K562 (cell line): ENCODE measurements around the gene ARV1. TPM values are rescaled to one million over a fixed set of nuclear protein-coding genes. Genes with fewer than 3 reads are reported as not detected.

Experiments used
- ATAC-seq: fragments of 200-7000 bp; cut with Tn5 transposase; 3 replicates; pipeline ENCODE4 v1.9.1; 2020; ENCODE audit warnings: moderate library complexity
- BruUV-seq: library from RNA; stranded (reverse); fragments of 400-500 nt; replicated peaks from 2 replicates; lab custom pipeline; 2021; lab: Mats Ljungman, UMichigan
- CTCF ChIA-PET: fragments of 300-600 bp; formaldehyde crosslinking; extraction: SDS; loops from one replicate; lab custom pipeline; 2021; ENCODE audit warnings: low intra/inter-chr PET ratio; lab: Yijun Ruan, JAX
- POLR2A ChIA-PET: fragments of 300-600, 350-650 bp; sonication (Branson Sonifier 250); formaldehyde crosslinking; extraction: SDS; loops from one replicate; lab custom pipeline; 2021; ENCODE audit warnings: antibody characterized with exemption, inconsistent platforms; lab: Yijun Ruan, JAX
- DNase-seq, 4 experiments: peaks; one replicate each; pipeline versions ENCODE4 v3.0.0 to v3.0.0-alpha.2; 2011 to 2018; ENCODE audit warnings: low spot score in 3 of 4, mixed read lengths in 3 of 4; ENCODE audit errors: extremely low read depth in 1 of 4
- FAIRE-seq: peaks from 2 replicates; lab custom pipeline; 2011; peaks lifted over from hg19 to GRCh38; lab: Jason Lieb, UNC
- H2AFZ ChIP-seq: 2 replicates; pipeline ENCODE4 v1.6.0; 2011; ENCODE audit warnings: low read depth, low read length, control low read depth, inconsistent platforms
- H3K27ac ChIP-seq: fragments of 200-600 bp; 3 replicates; pipeline ENCODE4 v1.8.0; 2011; ENCODE audit warnings: low read depth, mild to moderate bottlenecking, control low read depth, inconsistent platforms, low read length, moderate library complexity, mixed read lengths; ENCODE audit errors: extremely low read depth
- H3K27me3 ChIP-seq, 2 experiments: fragments of 300-600 bp in 1 of 2; 2 replicates in 1 of 2; 3 replicates in 1 of 2; pipeline versions ENCODE4 v1.6.0 to v1.8.0; 2011; ENCODE audit warnings: inconsistent platforms in 2 of 2, low read length in 2 of 2, mild to moderate bottlenecking in 1 of 2, mixed read lengths in 1 of 2, moderate library complexity in 1 of 2; ENCODE audit not compliant: control insufficient read depth in 2 of 2, insufficient read depth in 2 of 2
- H3K36me3 ChIP-seq: fragments of 300-600 bp; 3 replicates; pipeline ENCODE4 v1.8.0; 2011; ENCODE audit warnings: mild to moderate bottlenecking, low read length, inconsistent platforms; ENCODE audit not compliant: control insufficient read depth, insufficient read depth
- H3K4me1 ChIP-seq, 2 experiments: fragments of 200-600 bp in 1 of 2; replicated peaks in 1 of 2; 2 replicates in 1 of 2; 3 replicates in 1 of 2; pipeline versions ENCODE4 v1.5.1 to v1.8.0; 2011; ENCODE audit warnings: inconsistent platforms in 2 of 2, low read length in 2 of 2, mild to moderate bottlenecking in 1 of 2, mixed read lengths in 1 of 2, moderate library complexity in 1 of 2; ENCODE audit not compliant: control insufficient read depth in 2 of 2, insufficient read depth in 2 of 2
- H3K4me2 ChIP-seq: 2 replicates; pipeline ENCODE4 v1.6.1; 2011; ENCODE audit warnings: low read length, control low read depth, inconsistent platforms, mixed read lengths; ENCODE audit not compliant: insufficient read depth
- H3K4me3 ChIP-seq: fragments of 200-600 bp; sonication (generic), shearing (Covaris generic); 2 replicates; pipeline ENCODE4 v1.5.1; 2016; ENCODE audit warnings: control low read depth, inconsistent platforms
- H3K79me2 ChIP-seq: fragments of 200-600 bp; 3 replicates; pipeline ENCODE4 v1.8.0; 2011; ENCODE audit warnings: low read length, inconsistent platforms; ENCODE audit not compliant: control insufficient read depth, insufficient read depth
- H3K9ac ChIP-seq, 2 experiments: 2 replicates each; pipeline versions ENCODE4 v1.6.0 to v1.6.1; 2011; ENCODE audit warnings: low read depth in 2 of 2, low read length in 2 of 2, control low read depth in 1 of 2, inconsistent platforms in 1 of 2, mild to moderate bottlenecking in 1 of 2, mixed read lengths in 1 of 2; ENCODE audit not compliant: insufficient read depth in 1 of 2
- H3K9me1 ChIP-seq: one replicate; pipeline ENCODE4 v1.6.0; 2011; ENCODE audit warnings: inconsistent platforms, mild to moderate bottlenecking, low read length, moderate library complexity; ENCODE audit not compliant: control insufficient read depth, insufficient read depth
- H3K9me3 ChIP-seq: replicated peaks from 2 replicates; pipeline ENCODE4 v1.5.1; 2011; ENCODE audit warnings: low read depth, low read length, inconsistent platforms; ENCODE audit not compliant: control insufficient read depth, insufficient read depth
- H4K20me1 ChIP-seq: replicated peaks from 2 replicates; pipeline ENCODE4 v1.6.1; 2011; ENCODE audit warnings: low read length, inconsistent platforms, mixed read lengths; ENCODE audit not compliant: control insufficient read depth, insufficient read depth
- ADNP ChIP-seq: fragments of 200-800 bp; sonication (Bioruptor generic); IDR thresholded peaks from 2 replicates; pipeline ENCODE4 v1.6.1; 2016; ENCODE audit warnings: missing genetic modification characterization, missing compliant biosample characterization
- DACH1 ChIP-seq: fragments of 450-650 bp; IDR thresholded peaks from 2 replicates; pipeline ENCODE4 v1.6.1; 2018; ENCODE audit not compliant: partially characterized antibody
- DPF2 ChIP-seq: fragments of 450-650 bp; IDR thresholded peaks from 2 replicates; pipeline ENCODE4 v1.6.1; 2016
- ILK ChIP-seq: fragments of 450-650 bp; IDR thresholded peaks from 2 replicates; pipeline ENCODE4 v1.6.1; 2016; ENCODE audit warnings: missing genetic modification characterization, low read depth, mild to moderate bottlenecking, missing compliant biosample characterization, moderate library complexity, borderline replicate concordance
- KDM1A ChIP-seq, 2 experiments: fragments of 450-650 bp; IDR thresholded peaks; 2 replicates each; pipeline ENCODE4 v1.6.1; 2016; ENCODE audit warnings: mild to moderate bottlenecking in 2 of 2
- LEF1 ChIP-seq: fragments of 450-650 bp; IDR thresholded peaks from 2 replicates; pipeline ENCODE4 v1.6.1; 2016; ENCODE audit warnings: mild to moderate bottlenecking
- PRPF4 ChIP-seq: fragments of 200-400 bp; formaldehyde crosslinking; IDR thresholded peaks from one replicate; pipeline ENCODE4 v1.6.1; 2017; ENCODE audit warnings: low read length, low read depth, mild to moderate bottlenecking; ENCODE audit not compliant: insufficient read depth, poor library complexity, severe bottlenecking
- RBM25 ChIP-seq: fragments of 200-400 bp; formaldehyde crosslinking; IDR thresholded peaks from 2 replicates; pipeline ENCODE4 v1.6.1; 2018; ENCODE audit warnings: low read length, low read depth, moderate library complexity; ENCODE audit not compliant: severe bottlenecking
- SMC3 ChIP-seq: conservative IDR thresholded peaks from 2 replicates; pipeline ENCODE4 v1.6.1; 2011; ENCODE audit warnings: low read depth, low read length, improper control_type of control experiment; ENCODE audit not compliant: insufficient read depth
- TAF9B ChIP-seq: fragments of 450-650 bp; IDR thresholded peaks from 2 replicates; pipeline ENCODE4 v1.6.1; 2018; ENCODE audit warnings: mild to moderate bottlenecking; ENCODE audit not compliant: partially characterized antibody
- TEAD1 ChIP-seq, 2 experiments: fragments of 450-650 bp in 1 of 2; sonication (generic) in 1 of 2; formaldehyde crosslinking; IDR thresholded peaks; 2 replicates each; pipeline versions ENCODE4 v1.4.0 to v1.8.0; 2020 to 2022; ENCODE audit warnings: mild to moderate bottlenecking in 2 of 2, missing genetic modification reagents in 1 of 2
- ZNF146 ChIP-seq: IDR thresholded peaks from one replicate; pipeline ENCODE4 v1.6.1; 2018; ENCODE audit warnings: missing compliant biosample characterization; ENCODE audit not compliant: unreplicated experiment
- WGBS: fragments of 100-300 bp; shearing (Covaris generic); methylation state at CpG from one replicate; pipeline ENCODE4 v1.1.6; 2016; ENCODE audit warnings: low coverage, mixed read lengths; ENCODE audit not compliant: insufficient coverage; ENCODE audit errors: missing lambda C conversion rate; 5-methylcytosine and 5-hydroxymethylcytosine counted together
- in situ Hi-C: fragments of 300-500 bp; cut with MboI; formaldehyde crosslinking; loops from 4 replicates; pipeline ENCODE4 v1.15.0; 2018; ENCODE audit warnings: inconsistent platforms, mixed read lengths
- intact Hi-C: fragments of 100-400 bp; cut with micrococcal nuclease; formaldehyde crosslinking; loops from 2 replicates; pipeline ENCODE4 v1.14.2; 2022
- polyA plus RNA-seq, 8 experiments: library from polyadenylated mRNA; depleted of rRNA in 4 of 8; stranded (reverse) in 5 of 8; unstranded in 3 of 8; fragments of >200 nt; fragmentation: Nextera tagmentation in 2 of 8; fragmentation: Illumina TruSeq in 1 of 8; extraction: Ambion mirVana in 2 of 8; extraction: Trizol in 1 of 8; gene quantifications; 2 replicates each; pipeline versions ENCODE4 v1.2.1 to v1.2.3, GENCODE V29; 2011 to 2014; ENCODE audit warnings: inconsistent platforms in 1 of 8, missing spikeins in 1 of 8
- total RNA-seq, 7 experiments: library from RNA; depleted of rRNA in 6 of 7; stranded (reverse); fragments of >200 nt in 6 of 7; fragmentation: Illumina TruSeq in 2 of 7; extraction: Trizol in 2 of 7; gene quantifications; 2 replicates each; pipeline versions ENCODE4 v1.2.1 to v1.2.3, GENCODE V29; 2011 to 2021; ENCODE audit warnings: low replicate concordance in 1 of 7
- TF ChIP-seq, protein P1 (sequence below): sonication (generic); formaldehyde crosslinking; IDR thresholded peaks from 2 replicates; pipeline ENCODE4 v1.8.1; 2023; ENCODE audit warnings: mild to moderate bottlenecking, missing genetic modification reagents, moderate library complexity
- TF ChIP-seq, protein P2 (sequence below), 2 experiments: fragments of 200-800 bp in 1 of 2; sonication (Bioruptor generic) in 1 of 2; sonication (generic) in 1 of 2; formaldehyde crosslinking in 1 of 2; IDR thresholded peaks in 1 of 2; conservative IDR thresholded peaks in 1 of 2; 2 replicates each; pipeline versions ENCODE4 v1.5.0 to v1.6.1; 2016 to 2020; ENCODE audit warnings: missing compliant biosample characterization in 1 of 2, missing genetic modification characterization in 1 of 2, missing genetic modification reagents in 1 of 2

The ARV1 gene
- total and polyA plus RNA-seq, 9 of the 15 experiments (the other 6 are each of a cell fraction or from before 2014, with no cell fraction given), result 54.8 to 139 (median 74.0) TPM

DNA sequence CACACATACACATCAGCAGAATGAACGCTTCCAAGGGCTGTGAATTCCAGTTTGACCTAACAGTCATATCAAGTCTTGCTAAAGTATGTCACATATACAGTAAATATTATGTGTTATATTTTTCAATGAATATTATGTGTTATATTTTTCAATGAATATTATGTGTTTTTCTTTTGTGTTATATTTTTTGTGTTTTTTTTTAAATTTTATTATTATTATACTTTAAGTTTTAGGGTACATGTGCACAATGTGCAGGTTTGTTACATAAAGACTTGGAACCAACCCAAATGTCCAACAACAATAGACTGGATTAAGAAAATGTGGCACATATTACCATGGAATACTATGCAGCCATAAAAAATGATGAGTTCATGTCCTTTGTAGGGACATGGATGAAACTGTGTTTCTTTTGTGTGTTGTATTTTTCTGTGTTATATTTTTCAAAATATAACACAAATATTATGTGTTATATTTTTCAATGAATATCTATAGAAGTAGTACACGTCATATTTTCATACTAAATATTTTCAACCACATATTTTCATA lies 35.8 kb upstream of the ARV1 start:
- Histone ChIP-seq H3K36me3 (no peaks in the 10 kb centered on the region), H3K9me3 (no peaks in the 10 kb centered on the region), H3K9me1 (no peaks in the 10 kb centered on the region), H3K79me2 (no peaks in the 10 kb centered on the region), H3K4me2 (no peak overlapping the region), H3K27me3 (no peaks in the 10 kb centered on the region), H2AFZ (no peak overlapping the region)
- 80% methylated on average over 2 of the region's 2 CpGs for WGBS
- no peak for DNase-seq
- ChIA-PET POLR2A (no interaction called here), CTCF (no interaction called here)
- no peak for FAIRE-seq
- intact Hi-C loops, result no loop called here
- no peak for ATAC-seq
- TF ChIP-seq RBM25 (peak; percentile 79), ZNF146 (CRISPR knock-in tag) (peak; percentile 97), ADNP (tag) (peak; percentile 28; the same call in 1 of the 2 replicates), KDM1A (IDR thresholded peaks at IDR 0.05) (0 out of 4 replicates have a peak, but pooled peaks of 1 of the 2 experiments have one; percentile 23), DACH1 (no peak)
- TF ChIP-seq, all 486 proteins: peak for 4
- H3K9ac ChIP-seq, result no peak overlapping the region
- H4K20me1 ChIP-seq, result no peaks in the 10 kb centered on the region
- in situ Hi-C loops, result no loop called here
- no peaks in the 10 kb centered on the region for H3K4me1 ChIP-seq
- no peak overlapping the region for H3K4me3 ChIP-seq
- H3K27ac ChIP-seq, result no peak overlapping the region
- BruUV-seq, result no TSS peak

DNA sequence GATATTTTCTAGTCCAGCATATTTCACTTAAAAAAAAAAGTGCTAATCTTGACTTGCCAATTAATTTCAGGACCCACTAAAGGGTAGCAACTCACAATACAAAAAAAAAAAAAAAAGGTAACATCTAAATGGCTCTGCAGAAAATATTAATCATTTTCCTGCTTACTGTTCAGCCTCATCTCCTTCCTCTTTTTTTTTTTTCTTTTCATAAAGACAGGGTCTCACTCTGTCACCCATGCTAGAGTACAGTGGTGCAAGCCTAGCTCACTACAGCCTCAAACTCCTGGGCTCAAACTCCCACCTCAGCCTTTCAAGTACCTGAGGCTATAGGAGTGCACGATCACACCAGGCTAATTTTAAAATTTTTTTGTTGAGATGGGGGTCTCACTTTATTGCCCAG lies 30.6 kb upstream of the ARV1 start:
- Histone ChIP-seq H2AFZ (no peak overlapping the region), H3K4me2 (no peak overlapping the region), H4K20me1 (no peaks in the 10 kb centered on the region), H3K79me2 (no peaks in the 10 kb centered on the region), H3K36me3 (no peaks in the 10 kb centered on the region), H3K4me1 (no peaks in the 10 kb centered on the region), H3K27me3 (no peaks in the 10 kb centered on the region), H3K4me3 (no peak overlapping the region), H3K9ac (no peak overlapping the region), H3K9me3 (no peaks in the 10 kb centered on the region), H3K27ac (no peak overlapping the region), H3K9me1 (no peaks in the 10 kb centered on the region)
- intact Hi-C loops, result no loop called here
- BruUV-seq, result no TSS peak
- no peak for ATAC-seq
- FAIRE-seq, result no peak
- 7% methylated on average over 1 of the region's 1 CpG for WGBS
- ChIA-PET CTCF (no interaction called here), POLR2A (interaction anchor here (0.5 to 0.8 kb wide), 2 partner anchors 17 to 19 kb away, joined by 3 read pairs; no protein-coding TSS in a partner anchor)
- no peak for DNase-seq
- in situ Hi-C loops, result no loop called here
- no peak for TF ChIP-seq LEF1
- TF ChIP-seq, protein P1, sequence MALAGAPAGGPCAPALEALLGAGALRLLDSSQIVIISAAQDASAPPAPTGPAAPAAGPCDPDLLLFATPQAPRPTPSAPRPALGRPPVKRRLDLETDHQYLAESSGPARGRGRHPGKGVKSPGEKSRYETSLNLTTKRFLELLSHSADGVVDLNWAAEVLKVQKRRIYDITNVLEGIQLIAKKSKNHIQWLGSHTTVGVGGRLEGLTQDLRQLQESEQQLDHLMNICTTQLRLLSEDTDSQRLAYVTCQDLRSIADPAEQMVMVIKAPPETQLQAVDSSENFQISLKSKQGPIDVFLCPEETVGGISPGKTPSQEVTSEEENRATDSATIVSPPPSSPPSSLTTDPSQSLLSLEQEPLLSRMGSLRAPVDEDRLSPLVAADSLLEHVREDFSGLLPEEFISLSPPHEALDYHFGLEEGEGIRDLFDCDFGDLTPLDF (CRISPR knock-in tag), result no peak
- TF ChIP-seq PRPF4, result no peak
- no peak for TF ChIP-seq ILK
- no peak for TF ChIP-seq SMC3
- no peak for TF ChIP-seq DPF2
- TF ChIP-seq, protein P2, sequence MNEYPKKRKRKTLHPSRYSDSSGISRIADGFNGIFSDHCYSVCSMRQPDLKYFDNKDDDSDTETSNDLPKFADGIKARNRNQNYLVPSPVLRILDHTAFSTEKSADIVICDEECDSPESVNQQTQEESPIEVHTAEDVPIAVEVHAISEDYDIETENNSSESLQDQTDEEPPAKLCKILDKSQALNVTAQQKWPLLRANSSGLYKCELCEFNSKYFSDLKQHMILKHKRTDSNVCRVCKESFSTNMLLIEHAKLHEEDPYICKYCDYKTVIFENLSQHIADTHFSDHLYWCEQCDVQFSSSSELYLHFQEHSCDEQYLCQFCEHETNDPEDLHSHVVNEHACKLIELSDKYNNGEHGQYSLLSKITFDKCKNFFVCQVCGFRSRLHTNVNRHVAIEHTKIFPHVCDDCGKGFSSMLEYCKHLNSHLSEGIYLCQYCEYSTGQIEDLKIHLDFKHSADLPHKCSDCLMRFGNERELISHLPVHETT (CRISPR knock-in tag; conservative IDR thresholded peaks at IDR 0.05 in 1 of 2, IDR thresholded peaks at IDR 0.05 in 1 of 2), result no peak
- TF ChIP-seq TEAD1 (CRISPR knock-in tag; IDR thresholded peaks at IDR 0.05), result no peak
- TF ChIP-seq TAF9B, result no peak
